Keratinocyte (primary cell): ENCODE measurements around the gene NAV3.

Source experiments
- EZH2 ChIP-seq: IDR thresholded peaks from one replicate; pipeline ENCODE4 v1.6.1; 2012; ENCODE audit warnings: inconsistent platforms, mild to moderate bottlenecking, low read length, moderate library complexity
- TF ChIP-seq, protein P1 (sequence below), 3 experiments: IDR thresholded peaks in 1 of 3; conservative IDR thresholded peaks in 1 of 3; optimal IDR thresholded peaks in 1 of 3; 2 replicates in 2 of 3; 3 replicates in 1 of 3; pipeline versions ENCODE3 to v1.5.1; 2011; ENCODE audit warnings: low read length in 3 of 3, mild to moderate bottlenecking in 3 of 3, moderate library complexity in 2 of 3, control low read depth in 1 of 3, inconsistent platforms in 1 of 3; ENCODE audit not compliant: insufficient read depth in 2 of 3; ENCODE audit errors: extremely low read depth in 1 of 3

DNA sequence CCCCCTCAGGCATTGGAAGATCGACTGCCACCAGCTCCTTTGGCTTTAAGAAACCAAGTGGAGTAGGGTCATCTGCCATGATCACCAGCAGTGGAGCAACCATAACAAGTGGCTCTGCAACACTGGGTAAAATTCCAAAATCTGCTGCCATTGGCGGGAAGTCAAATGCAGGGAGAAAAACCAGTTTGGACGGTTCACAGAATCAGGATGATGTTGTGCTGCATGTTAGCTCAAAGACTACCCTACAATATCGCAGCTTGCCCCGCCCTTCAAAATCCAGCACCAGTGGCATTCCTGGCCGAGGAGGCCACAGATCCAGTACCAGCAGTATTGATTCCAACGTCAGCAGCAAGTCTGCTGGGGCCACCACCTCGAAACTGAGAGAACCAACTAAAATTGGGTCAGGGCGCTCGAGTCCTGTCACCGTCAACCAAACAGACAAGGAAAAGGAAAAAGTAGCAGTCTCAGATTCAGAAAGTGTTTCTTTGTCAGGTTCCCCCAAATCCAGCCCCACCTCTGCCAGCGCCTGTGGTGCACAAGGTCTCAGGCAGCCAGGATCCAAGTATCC, 288.7 kb downstream of the NAV3 start:
- TF ChIP-seq, protein P1, sequence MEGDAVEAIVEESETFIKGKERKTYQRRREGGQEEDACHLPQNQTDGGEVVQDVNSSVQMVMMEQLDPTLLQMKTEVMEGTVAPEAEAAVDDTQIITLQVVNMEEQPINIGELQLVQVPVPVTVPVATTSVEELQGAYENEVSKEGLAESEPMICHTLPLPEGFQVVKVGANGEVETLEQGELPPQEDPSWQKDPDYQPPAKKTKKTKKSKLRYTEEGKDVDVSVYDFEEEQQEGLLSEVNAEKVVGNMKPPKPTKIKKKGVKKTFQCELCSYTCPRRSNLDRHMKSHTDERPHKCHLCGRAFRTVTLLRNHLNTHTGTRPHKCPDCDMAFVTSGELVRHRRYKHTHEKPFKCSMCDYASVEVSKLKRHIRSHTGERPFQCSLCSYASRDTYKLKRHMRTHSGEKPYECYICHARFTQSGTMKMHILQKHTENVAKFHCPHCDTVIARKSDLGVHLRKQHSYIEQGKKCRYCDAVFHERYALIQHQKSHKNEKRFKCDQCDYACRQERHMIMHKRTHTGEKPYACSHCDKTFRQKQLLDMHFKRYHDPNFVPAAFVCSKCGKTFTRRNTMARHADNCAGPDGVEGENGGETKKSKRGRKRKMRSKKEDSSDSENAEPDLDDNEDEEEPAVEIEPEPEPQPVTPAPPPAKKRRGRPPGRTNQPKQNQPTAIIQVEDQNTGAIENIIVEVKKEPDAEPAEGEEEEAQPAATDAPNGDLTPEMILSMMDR (optimal IDR thresholded peaks at IDR 0.05 in 1 of 3, IDR thresholded peaks at IDR 0.05 in 1 of 3, conservative IDR thresholded peaks at IDR 0.05 in 1 of 3; ENCODE audit: extremely low read depth in 1 of 3, insufficient read depth in 2 of 3, low read length in 3 of 3): no peak
- TF ChIP-seq EZH2: no peak
